GM19395 (cell line): ENCODE measurements around the gene SALL3.
"Not testable (repeated sequence)": the region's sequence is repeated elsewhere in the genome, so short reads cannot be mapped to it uniquely, and the experiment has no call there.

Experiments
- ATAC-seq: cut with Tn5 transposase; IDR thresholded peaks from one replicate; pipeline ENCODE4 v1.9.1; 2021; ENCODE audit warnings: mild to moderate bottlenecking, moderate library complexity; ENCODE audit not compliant: unreplicated experiment

SALL3 gene

DNA sequence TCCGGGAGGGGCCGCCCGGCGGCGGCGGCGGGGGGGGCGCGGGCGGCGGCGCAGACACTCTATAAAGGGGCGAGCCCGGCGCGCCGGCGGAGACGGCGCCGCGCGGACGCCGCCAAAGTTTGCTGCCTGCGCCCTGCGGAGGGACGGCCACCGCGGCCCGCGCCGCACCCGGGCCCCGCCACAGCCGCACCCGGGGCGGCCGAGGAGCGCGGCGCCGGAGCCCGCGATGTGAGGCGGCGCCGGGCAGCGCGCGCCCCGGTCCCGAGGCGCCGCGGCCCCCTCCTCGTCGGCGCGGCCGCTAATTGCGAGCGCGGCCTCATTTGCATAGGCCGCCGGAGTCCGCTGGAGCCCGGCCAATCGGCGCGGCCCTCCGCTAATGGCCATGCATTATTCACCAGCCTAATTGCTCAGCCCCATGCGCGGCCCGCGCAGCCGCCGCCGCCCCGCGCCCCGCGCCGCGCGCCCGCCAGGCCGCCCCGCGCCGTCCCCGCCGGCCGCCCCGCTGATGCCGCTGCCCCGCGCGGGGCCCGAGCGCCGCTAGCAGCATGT, at the start of gene SALL3:
Gene SALL3 (plus strand): TSS at position 89 of the 549 bp plus-strand sequence. CDS start 457 bp downstream, at position 546.
- no peak for ATAC-seq

GRCh38 chr18:78932281-78932680, 47.3 kb upstream of the SALL3 start:
- ATAC-seq = no peak

DNA sequence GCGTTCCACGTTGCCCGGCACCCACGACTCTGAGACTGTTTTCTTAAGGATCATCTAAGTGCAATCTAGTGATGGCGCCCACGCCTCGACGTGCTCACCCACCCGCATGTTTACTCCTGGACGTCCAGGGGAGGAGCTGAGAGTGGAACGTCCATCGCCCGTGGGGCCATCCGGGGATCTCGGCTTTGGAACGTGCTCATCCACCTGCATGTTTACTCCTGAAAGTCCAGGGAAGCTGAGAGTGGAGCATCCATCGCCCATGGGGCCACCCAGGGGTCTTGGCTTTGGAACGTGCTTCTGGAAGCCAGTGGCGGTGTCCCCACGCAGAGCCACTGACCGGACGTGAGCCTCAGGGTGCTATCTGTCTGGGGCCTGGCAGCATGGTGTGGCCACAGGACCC, 45.6 kb upstream of the SALL3 start:
- no peak for ATAC-seq

- no peak for ATAC-seq
Measured at GRCh38 chr18:78934551-78935225, 44.9 kb upstream of the SALL3 start.

DNA sequence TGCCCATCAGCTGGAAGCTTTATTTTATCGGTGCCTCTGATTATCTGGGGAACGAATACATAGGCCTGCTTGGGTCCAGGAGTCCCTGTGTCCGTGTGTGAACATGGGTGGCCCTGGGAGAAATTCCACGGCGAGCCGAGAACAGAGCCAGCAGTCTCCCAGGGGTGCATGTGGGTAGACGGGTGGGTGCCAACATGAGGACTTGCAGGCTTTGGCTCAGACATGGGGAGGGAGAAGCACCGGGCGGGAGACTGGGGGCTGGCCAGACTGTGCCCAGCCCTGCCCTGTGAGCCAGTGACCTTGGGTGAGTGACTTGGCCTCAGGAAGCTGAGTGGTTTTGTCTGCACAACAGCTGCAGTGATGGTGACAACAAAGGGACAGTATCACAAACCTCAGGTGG, 44.2 kb upstream of the SALL3 start:
- ATAC-seq = no peak

DNA sequence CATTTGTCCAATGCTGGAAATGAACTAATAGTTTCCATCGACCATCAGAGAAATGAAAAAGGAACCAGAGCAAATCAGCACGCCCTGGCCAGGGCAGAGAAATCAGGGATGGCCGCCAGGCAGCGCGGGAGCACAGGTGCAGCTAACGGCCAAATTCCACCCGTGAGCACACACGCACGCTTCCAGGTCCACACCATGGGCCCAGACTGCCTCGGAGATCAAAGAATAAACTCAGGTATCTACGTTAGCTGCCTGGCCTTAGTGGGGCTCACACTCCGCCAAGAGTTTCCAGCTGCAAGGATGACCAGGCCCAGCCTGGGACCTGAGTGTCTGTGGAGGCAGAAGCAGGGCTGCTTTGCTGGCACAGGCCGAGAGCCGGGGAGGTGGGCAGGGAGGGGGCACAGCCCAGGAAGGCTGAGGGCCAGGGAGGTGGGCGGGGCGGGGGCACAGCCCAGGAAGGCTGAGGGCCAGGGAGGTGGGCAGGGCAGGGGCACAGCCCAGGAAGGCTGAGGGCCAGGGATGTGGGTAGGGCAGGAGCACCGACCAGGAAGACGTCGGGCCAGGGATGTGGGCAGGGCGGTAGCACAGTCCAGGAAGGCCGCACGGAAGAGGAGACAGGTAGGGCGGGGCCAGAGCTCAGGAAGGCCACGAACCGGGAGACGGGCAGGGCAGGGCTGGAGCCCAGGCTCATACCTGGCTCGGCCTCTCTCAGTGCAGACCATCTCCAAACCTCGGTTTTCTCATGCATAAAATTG, 43.2 kb upstream of the SALL3 start:
- ATAC-seq = no peak

DNA sequence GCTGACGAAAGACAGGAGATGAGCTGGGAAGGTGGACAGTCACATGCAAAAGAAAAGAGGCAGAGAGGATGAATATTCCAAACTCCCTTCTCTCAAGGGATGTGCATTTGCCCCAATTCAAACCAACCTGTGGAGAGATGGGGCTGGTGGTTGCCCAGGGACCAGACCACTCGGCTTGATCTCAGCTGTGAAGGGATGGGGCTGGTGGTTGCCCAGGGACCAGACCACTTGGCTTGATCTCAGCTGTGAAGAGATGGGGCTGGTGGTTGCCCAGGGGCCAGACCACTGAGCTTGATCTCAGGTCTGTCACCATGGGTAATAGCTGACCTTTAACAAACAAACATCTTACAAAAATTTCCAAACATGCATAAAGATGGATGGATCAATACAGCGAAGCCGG, 42.5 kb upstream of the SALL3 start:
- ATAC-seq = no peak

GRCh38 chr18:78939105-78939504, 40.5 kb upstream of the SALL3 start:
- ATAC-seq = no peak

DNA sequence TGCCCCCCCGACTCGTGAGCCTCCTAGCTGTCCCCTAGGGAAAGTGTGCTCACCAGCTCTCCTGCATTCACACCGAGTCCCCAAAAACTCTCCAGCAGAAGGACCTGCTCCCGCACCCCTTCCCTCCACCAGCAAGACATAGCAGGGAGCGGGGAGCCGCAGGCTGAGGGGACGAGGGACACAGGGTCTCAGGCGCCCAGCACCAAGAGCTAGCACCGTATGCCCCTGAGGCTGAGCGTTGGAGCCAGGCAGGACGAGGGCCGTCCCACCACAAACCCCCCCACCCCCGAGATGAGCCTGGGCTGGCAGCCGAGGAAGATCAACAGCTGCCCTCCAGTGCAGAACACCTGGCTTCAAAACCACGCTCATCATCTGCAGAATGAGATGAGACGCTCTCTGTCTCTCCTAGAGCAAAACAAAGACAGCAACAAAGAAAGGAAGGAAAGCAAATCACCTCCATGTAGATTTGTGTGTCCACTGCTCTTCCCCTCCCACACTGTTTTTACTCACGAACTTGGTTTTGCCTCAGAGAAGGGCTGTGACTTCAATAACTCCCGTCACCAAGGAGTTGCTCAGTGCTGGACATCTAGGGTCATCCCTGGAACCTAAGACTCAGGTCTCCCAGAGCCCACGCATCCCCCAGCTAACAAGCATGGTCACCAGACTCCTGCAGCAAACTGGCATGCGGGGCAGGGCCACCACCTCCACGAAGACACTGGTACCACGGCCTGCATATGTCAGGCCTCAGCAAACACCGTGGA, 39.7 kb upstream of the SALL3 start:
- ATAC-seq = no peak

DNA sequence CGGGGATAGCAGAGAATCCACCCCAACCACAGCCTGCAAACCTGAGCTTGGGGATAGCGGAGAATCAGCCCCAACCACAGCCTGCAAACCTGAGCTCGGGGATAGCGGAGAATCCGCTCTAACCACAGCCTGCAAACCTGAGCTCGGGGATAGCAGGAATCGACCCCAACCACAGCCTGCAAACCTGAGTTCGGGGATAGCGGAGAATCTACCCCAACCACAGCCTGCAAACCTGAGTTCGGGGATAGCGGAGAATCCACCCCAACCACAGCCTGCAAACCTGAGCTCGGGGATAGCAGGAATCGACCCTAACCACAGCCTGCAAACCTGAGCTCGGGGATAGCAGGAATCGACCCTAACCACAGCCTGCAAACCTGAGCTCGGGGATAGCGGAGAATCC, 37.4 kb upstream of the SALL3 start:
- ATAC-seq = not testable (repeated sequence)

DNA sequence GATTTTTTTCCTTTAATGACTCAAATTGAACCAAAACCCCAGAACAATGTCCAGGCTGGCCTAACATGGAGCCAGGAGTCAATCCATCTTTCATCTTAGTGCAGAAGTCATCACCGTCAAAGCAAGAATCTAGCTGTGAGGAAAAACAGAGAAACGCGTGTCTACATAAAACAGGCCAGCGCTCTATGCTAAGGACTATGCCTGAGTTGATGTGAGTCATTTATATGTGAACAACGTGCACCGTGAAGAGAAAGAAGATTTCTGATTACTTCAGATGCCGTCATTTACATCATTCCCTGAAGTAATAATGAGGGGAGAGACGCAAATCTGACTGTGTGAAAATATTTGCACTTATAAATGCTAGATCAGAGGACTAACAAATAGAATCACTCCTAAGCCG, 34.0 kb upstream of the SALL3 start:
- ATAC-seq = no peak

DNA sequence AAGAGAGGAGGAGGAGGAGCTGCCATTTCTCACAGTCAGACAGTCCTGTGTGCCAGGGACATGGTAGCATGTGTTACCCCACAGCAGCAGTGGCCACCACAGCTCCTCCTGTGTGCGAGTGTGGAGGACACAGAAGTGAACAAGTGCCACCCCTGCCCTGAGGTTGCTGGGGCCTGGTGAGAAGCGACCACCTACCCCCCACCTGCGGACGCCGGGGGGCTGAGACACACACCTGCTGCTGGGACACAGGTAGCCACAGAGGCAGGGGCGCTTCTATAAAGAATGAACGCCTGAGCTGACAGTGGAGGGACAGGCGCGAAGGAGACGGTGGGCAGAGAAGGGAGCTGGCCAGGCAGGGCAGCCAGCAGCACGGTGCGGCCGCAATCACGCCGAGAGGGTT, 32.3 kb upstream of the SALL3 start:
- no peak for ATAC-seq

- ATAC-seq = no peak
Measured at GRCh38 chr18:78948221-78948620, 31.4 kb upstream of the SALL3 start.

DNA sequence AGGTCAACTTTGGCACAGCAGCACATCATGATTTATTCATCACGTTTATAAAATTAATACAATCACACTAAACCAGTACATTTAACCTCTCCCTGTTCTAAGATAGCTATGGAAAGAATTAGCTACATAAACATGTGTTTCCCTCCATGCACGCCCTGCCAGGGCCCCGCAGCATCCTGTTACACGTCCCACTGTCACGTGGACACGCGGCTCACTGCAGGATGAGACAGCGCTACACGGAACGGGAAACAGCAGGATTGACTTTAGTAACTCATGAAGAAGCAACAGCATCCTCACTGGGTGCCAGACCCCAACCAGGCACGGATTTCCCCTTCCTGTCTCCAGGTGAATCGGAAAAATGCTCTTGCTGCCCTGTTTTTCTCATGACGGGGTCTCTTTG, 30.9 kb upstream of the SALL3 start:
- no peak for ATAC-seq

GRCh38 chr18:78949216-78949615, 30.4 kb upstream of the SALL3 start:
- no peak for ATAC-seq

GRCh38 chr18:78950386-78950785, 29.2 kb upstream of the SALL3 start:
- ATAC-seq = no peak

DNA sequence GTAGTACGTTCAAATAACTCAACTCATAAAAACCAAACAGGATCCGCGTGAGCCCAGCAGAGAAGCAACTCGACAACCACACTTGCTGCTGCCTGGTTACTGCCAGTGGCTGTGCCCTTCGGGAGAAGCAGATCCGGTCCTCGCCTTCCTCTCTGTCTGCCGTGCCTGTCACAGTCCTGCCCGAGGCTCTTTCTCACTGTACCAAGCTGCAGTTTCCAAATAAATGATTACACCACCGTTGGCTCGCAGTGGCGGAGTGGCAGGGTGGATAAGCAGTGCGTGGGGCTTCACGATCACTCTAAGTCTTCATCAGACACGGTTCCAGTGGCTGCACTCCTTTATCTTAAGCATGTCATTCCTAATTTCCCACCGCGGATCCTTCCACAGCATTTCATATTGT, 26.1 kb upstream of the SALL3 start:
- no peak for ATAC-seq

DNA sequence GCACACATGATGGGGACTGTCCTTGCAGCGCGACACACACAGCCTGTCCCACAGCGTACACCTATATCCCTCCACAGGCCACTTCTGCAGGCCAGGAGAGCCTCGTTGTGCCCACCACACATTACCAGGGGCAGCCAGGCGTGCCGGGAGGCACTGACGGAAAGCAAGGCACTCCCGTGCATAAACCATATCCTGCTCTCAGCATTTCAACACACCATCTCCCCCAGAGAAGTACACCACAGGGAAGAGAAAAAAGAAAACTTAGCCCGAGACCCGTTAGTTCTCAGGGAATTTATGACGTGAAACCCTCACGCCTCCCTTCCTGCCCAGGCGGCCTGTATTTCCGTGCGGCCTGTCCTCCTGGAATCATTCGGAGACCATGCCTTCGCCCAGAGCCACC, 24.6 kb upstream of the SALL3 start:
- no peak for ATAC-seq

- ATAC-seq = no peak
Measured at GRCh38 chr18:78957140-78957539, 22.5 kb upstream of the SALL3 start.

DNA sequence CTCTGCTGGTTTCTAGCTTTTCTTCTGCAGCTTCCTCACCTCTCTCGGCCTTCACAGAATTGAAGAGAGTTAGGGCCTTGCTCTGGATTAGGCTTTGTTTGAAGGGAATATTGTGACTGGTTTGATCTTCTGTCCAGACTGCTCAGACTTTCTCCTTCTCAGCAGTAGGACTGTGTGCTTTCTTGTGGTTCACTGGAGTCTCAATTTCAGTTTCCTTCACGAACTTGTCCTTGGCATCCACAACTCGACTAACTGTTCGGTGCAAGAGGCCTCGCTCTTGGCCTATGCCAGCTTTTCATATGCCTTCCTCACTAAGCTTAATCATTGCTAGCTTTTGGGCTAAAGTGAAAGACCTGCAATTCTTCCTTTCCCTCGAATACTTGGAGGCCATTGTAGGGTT, 18.9 kb upstream of the SALL3 start:
- ATAC-seq = no peak

DNA sequence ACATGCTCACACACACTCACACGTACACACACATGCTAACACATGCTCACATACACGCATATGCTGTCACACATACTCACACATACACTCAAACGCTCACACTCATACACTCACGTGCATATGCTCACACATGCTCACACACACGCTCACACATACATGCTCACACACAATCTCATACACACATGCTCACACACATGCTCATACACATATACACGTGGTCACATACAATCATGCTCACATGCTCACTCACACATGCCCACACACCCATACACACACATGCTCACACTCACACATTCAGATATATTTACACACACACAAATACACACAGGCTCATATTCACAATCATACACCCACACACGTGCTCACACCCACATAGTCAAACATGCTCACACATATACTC, 17.5 kb upstream of the SALL3 start:
- no peak for ATAC-seq

DNA sequence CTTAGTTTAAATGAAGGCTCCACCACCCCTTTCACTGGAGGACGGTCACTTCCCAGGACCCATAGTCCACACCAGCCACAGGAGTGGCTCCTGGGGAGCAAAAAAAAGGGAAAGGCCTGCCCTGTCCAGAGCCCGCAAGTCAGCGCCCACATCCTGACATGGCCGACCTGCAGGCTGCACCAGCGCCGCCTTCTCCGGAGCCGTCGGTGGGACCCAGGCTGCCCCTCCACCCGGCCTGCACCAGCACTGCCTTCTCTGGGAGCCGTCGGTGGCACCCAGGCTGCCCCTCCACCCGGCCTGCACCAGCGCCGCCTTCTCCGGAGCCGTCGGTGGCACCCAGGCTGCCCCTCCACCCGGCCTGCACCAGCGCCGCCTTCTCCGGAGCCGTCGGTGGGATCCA, 14.9 kb upstream of the SALL3 start:
- ATAC-seq = not testable (repeated sequence)
